Caco-2 (cell line): ENCODE results near the gene ASAP2. TPM values are rescaled to one million over a fixed set of nuclear protein-coding genes. Genes with fewer than 3 reads are reported as not detected.
A peak's percentile ranks its signal among the peaks of the same experiment; 100 is the strongest.

Experiments
- BruUV-seq: library from RNA; stranded (reverse); fragments of 400-500 nt; replicated peaks from 2 replicates; lab custom pipeline; 2021; lab: Mats Ljungman, UMichigan
- CTCF ChIA-PET: fragments of 300-600 bp; sonication (Branson Sonifier 250); formaldehyde crosslinking; loops from one replicate; lab custom pipeline; 2022; ENCODE audit warnings: antibody characterized with exemption; lab: Charles Lee
- POLR2A ChIA-PET: fragments of 300-600 bp; sonication (Branson Sonifier 250); formaldehyde crosslinking; loops from one replicate; lab custom pipeline; 2022; ENCODE audit warnings: antibody characterized with exemption; lab: Charles Lee
- DNase-seq, 2 experiments: peaks; one replicate each; pipeline versions ENCODE4 v3.0.0 to v3.0.0-alpha.2; 2020 to 2022
- H3K27me3 ChIP-seq: replicated peaks from 2 replicates; pipeline ENCODE4 v1.6.0; 2011; ENCODE audit warnings: low read length; ENCODE audit not compliant: control insufficient read depth, insufficient read depth
- H3K36me3 ChIP-seq: 2 replicates; pipeline ENCODE4 v1.5.1; 2011; ENCODE audit warnings: low read length; ENCODE audit not compliant: control insufficient read depth, insufficient read depth
- H3K4me1 ChIP-seq: fragments of 250-450 bp; sonication (Bioruptor Pico); 2 replicates; pipeline ENCODE4 v1.5.1; 2020; ENCODE audit warnings: mild to moderate bottlenecking
- H3K4me3 ChIP-seq: 2 replicates; pipeline ENCODE4 v1.5.1; 2011; ENCODE audit warnings: low read depth, mild to moderate bottlenecking, control low read depth, low read length
- H3K9me3 ChIP-seq: fragments of 250-450 bp; sonication (Bioruptor Pico); 2 replicates; pipeline ENCODE4 v1.5.1; 2020; ENCODE audit warnings: mild to moderate bottlenecking, moderate library complexity
- H3K27ac Mint-ChIP-seq: one replicate; pipeline ENCODE4 v1.8.0; 2022; ENCODE audit warnings: mixed read lengths; ENCODE audit not compliant: unreplicated experiment
- H3K27me3 Mint-ChIP-seq: one replicate; pipeline ENCODE4 v1.8.0; 2022; ENCODE audit warnings: mixed read lengths; ENCODE audit not compliant: insufficient read depth, unreplicated experiment
- H3K36me3 Mint-ChIP-seq: one replicate; pipeline ENCODE4 v1.8.0; 2022; ENCODE audit warnings: mild to moderate bottlenecking, mixed read lengths; ENCODE audit not compliant: insufficient read depth, unreplicated experiment
- H3K4me1 Mint-ChIP-seq: one replicate; pipeline ENCODE4 v1.8.0; 2022; ENCODE audit warnings: low read depth, mixed read lengths; ENCODE audit not compliant: unreplicated experiment
- H3K4me3 Mint-ChIP-seq: one replicate; pipeline ENCODE4 v1.8.0; 2022; ENCODE audit warnings: mild to moderate bottlenecking, moderate library complexity, mixed read lengths; ENCODE audit not compliant: unreplicated experiment
- H3K9me3 Mint-ChIP-seq: one replicate; pipeline ENCODE4 v1.8.0; 2022; ENCODE audit warnings: mixed read lengths; ENCODE audit not compliant: unreplicated experiment
- intact Hi-C: fragments of 100-400 bp; cut with micrococcal nuclease; formaldehyde crosslinking; loops from one replicate; pipeline ENCODE4 v1.10.0; 2022; ENCODE audit not compliant: unreplicated experiment
- total RNA-seq: library from RNA; stranded (reverse); gene quantifications from 2 replicates; pipeline ENCODE4 v1.2.3, GENCODE V29; 2022
- TF ChIP-seq, protein P1 (sequence below), 2 experiments: fragments of 200-600 bp in 1 of 2; IDR thresholded peaks; 1 replicate in 1 of 2; 2 replicates in 1 of 2; pipeline versions ENCODE4 v1.5.1 to v1.8.0; 2011 to 2022; ENCODE audit warnings: antibody characterized with exemption in 1 of 2, control low read depth in 1 of 2, inconsistent platforms in 1 of 2, low read depth in 1 of 2, low read length in 1 of 2, mild to moderate bottlenecking in 1 of 2, moderate library complexity in 1 of 2; ENCODE audit not compliant: insufficient read depth in 1 of 2, severe bottlenecking in 1 of 2, unreplicated experiment in 1 of 2

The ASAP2 gene
- total RNA-seq, 1 experiment from 2014 or later: 25.6 TPM

DNA sequence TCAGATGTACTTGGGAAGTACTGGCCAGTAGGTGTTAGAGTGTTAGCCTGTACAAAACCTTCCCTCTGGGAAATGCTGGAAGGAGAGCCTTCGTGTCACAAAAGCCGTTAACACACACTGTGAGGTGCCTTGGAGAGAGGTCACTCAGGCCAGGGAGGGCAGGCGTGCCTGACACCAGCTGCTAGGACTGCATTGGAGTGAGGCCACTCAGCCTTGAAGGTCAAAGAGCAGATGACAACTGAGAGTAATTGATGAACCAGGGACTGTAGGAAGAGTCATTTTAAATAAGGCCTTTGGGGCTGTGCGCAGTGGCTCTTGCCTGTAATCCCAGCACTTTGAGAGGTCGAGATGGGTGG is 45.4 kb downstream of the ASAP2 start:
- peak overlapping the region; percentile 10 for H3K27ac Mint-ChIP-seq
- intact Hi-C loops: no loop called here

DNA sequence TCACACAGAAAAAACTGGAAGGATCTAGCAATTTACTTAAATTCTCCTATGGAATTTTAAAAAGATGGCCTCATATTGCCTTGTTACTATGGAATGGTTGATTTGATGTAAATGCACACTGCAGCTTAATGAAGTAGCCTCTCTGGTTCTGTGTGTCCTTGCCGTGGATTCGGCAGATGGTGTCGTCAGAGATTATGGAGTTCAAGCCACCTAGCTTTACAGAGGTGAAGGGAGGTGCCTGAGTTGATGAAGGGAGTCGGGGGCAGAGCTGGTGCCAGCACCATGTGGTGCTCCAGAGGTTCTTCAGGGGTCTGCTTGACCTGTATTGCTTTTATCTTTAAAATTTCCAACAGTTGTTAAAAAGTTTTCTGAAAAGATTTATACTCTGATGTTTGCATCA is 48.8 kb downstream of the ASAP2 start:
- DNase-seq: no peak
- Mint-ChIP-seq H3K4me1 (peaks cover 26% of the 10 kb centered on the region), H3K4me3 (no peak overlapping the region), H3K27ac (no peak overlapping the region), H3K27me3 (no peaks in the 10 kb centered on the region), H3K36me3 (peaks cover 10% of the 10 kb centered on the region), H3K9me3 (no peaks in the 10 kb centered on the region)
- H3K4me1 ChIP-seq: peaks cover 22% of the 10 kb centered on the region
- CTCF ChIA-PET: no interaction called here
- H3K4me3 ChIP-seq: no peak overlapping the region
- POLR2A ChIA-PET: no interaction called here
- H3K36me3 ChIP-seq: no peaks in the 10 kb centered on the region; the same call in 1 of the 2 replicates
- BruUV-seq: no TSS peak
- TF ChIP-seq, protein P1, sequence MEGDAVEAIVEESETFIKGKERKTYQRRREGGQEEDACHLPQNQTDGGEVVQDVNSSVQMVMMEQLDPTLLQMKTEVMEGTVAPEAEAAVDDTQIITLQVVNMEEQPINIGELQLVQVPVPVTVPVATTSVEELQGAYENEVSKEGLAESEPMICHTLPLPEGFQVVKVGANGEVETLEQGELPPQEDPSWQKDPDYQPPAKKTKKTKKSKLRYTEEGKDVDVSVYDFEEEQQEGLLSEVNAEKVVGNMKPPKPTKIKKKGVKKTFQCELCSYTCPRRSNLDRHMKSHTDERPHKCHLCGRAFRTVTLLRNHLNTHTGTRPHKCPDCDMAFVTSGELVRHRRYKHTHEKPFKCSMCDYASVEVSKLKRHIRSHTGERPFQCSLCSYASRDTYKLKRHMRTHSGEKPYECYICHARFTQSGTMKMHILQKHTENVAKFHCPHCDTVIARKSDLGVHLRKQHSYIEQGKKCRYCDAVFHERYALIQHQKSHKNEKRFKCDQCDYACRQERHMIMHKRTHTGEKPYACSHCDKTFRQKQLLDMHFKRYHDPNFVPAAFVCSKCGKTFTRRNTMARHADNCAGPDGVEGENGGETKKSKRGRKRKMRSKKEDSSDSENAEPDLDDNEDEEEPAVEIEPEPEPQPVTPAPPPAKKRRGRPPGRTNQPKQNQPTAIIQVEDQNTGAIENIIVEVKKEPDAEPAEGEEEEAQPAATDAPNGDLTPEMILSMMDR (IDR thresholded peaks at IDR 0.05; ENCODE audit: insufficient read depth in 1 of 2, low read depth in 1 of 2, low read length in 1 of 2, severe bottlenecking in 1 of 2, unreplicated experiment in 1 of 2): no peak
- no peaks in the 10 kb centered on the region for H3K9me3 ChIP-seq
- intact Hi-C loops: no loop called here
- no peaks in the 10 kb centered on the region for H3K27me3 ChIP-seq

More for the DNA sequence above, 45.4 kb downstream of the ASAP2 start:
- Histone ChIP-seq H3K9me3 (no peaks in the 10 kb centered on the region), H3K4me1 (peaks cover 27% of the 10 kb centered on the region), H3K36me3 (no peaks in the 10 kb centered on the region; the same call in 1 of the 2 replicates), H3K4me3 (no peak overlapping the region), H3K27me3 (no peaks in the 10 kb centered on the region)
- CTCF ChIA-PET: interaction anchor here (0.6 kb wide), 1 partner anchor 270 kb away, joined by 4 read pairs; no protein-coding TSS in a partner anchor
- no TSS peak for BruUV-seq
- POLR2A ChIA-PET: no interaction called here
- TF ChIP-seq, protein P1 (IDR thresholded peaks at IDR 0.05; ENCODE audit: insufficient read depth in 1 of 2, low read depth in 1 of 2, low read length in 1 of 2, severe bottlenecking in 1 of 2, unreplicated experiment in 1 of 2): no peak
- Mint-ChIP-seq H3K36me3 (peaks cover 10% of the 10 kb centered on the region), H3K27me3 (no peaks in the 10 kb centered on the region), H3K9me3 (no peaks in the 10 kb centered on the region), H3K4me3 (no peak overlapping the region), H3K4me1 (peaks cover 26% of the 10 kb centered on the region)
- DNase-seq: peak; percentile 33 to 69

DNA sequence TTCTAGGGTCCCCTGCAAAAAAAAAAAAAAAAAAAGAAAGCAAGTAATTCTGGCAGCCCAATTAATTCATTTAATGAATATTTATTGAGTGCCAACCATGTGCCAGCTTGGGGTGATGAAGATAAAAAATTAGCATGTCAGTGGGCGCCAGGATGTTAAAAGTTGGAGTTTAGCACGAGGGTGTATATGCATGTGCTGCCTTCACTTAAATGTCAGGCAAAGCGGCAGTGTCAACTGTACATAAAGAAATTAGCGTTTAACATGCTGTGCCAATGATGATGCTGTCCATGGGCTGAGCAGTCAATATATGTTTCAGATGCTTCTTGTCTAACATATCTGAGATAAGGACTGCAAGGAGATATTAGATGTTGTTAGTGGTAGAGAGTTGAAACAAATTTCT is 49.5 kb downstream of the ASAP2 start:
- Mint-ChIP-seq H3K4me1 (peaks cover 21% of the 10 kb centered on the region), H3K27ac (no peak overlapping the region), H3K4me3 (no peak overlapping the region), H3K27me3 (no peaks in the 10 kb centered on the region), H3K36me3 (peaks cover 15% of the 10 kb centered on the region), H3K9me3 (no peaks in the 10 kb centered on the region)
- intact Hi-C loops: loop anchor here (1.0 to 2.0 kb wide), 2 partner anchors 49 to 113 kb away; partner anchors contain the start of gene ASAP2
- H3K4me1 ChIP-seq: peaks cover 20% of the 10 kb centered on the region
- no peak overlapping the region for H3K4me3 ChIP-seq
- POLR2A ChIA-PET: no interaction called here
- no peak for DNase-seq
- no peaks in the 10 kb centered on the region for H3K27me3 ChIP-seq
- no peaks in the 10 kb centered on the region for H3K9me3 ChIP-seq
- TF ChIP-seq, protein P1 (IDR thresholded peaks at IDR 0.05; ENCODE audit: insufficient read depth in 1 of 2, low read depth in 1 of 2, low read length in 1 of 2, severe bottlenecking in 1 of 2, unreplicated experiment in 1 of 2): no peak
- no TSS peak for BruUV-seq
- CTCF ChIA-PET: interaction anchor here (0.5 to 1.0 kb wide), 2 partner anchors 113 to 114 kb away, joined by 3 to 4 read pairs; no protein-coding TSS in a partner anchor
- no peaks in the 10 kb centered on the region; the same call in 1 of the 2 replicates for H3K36me3 ChIP-seq
